Panc1 (cell line): Measurements from ENCODE around the gene MGAT4C. TPM values are rescaled to one million over a fixed set of nuclear protein-coding genes. Genes with fewer than 3 reads are reported as not detected.

Experiments
- ATAC-seq: fragments of 200-7000 bp; cut with Tn5 transposase; 2 replicates; pipeline ENCODE4 v1.9.1; 2020; ENCODE audit warnings: mild to moderate bottlenecking, moderate library complexity
- BruUV-seq: library from RNA; stranded (reverse); fragments of 400-500 nt; replicated peaks from 2 replicates; lab custom pipeline; 2021; lab: Mats Ljungman, UMichigan
- CTCF ChIA-PET: fragments of 300-600 bp; sonication (Branson Sonifier 250); formaldehyde crosslinking; loops from one replicate; lab custom pipeline; 2022; ENCODE audit warnings: antibody characterized with exemption; lab: Charles Lee
- POLR2A ChIA-PET: fragments of 300-600 bp; sonication (Branson Sonifier 250); formaldehyde crosslinking; loops from one replicate; lab custom pipeline; 2022; ENCODE audit warnings: antibody characterized with exemption; lab: Charles Lee
- DNase-seq: peaks from one replicate; pipeline ENCODE4 v3.0.0-alpha.2; 2010; ENCODE audit warnings: low read depth, low spot score
- H3K27ac ChIP-seq: 2 replicates; pipeline ENCODE4 v1.5.1; 2011; ENCODE audit warnings: mild to moderate bottlenecking, low read length, inconsistent platforms
- H3K27me3 ChIP-seq: fragments of 200-500 bp; sonication (Bioruptor generic); 2 replicates; pipeline ENCODE4 v1.6.0; 2014; ENCODE audit warnings: low read length, inconsistent platforms; ENCODE audit not compliant: control insufficient read depth, insufficient read depth
- H3K36me3 ChIP-seq: fragments of 200-500 bp; sonication (Bioruptor generic); 2 replicates; pipeline ENCODE4 v1.5.1; 2014; ENCODE audit warnings: inconsistent platforms, mild to moderate bottlenecking, low read length, moderate library complexity; ENCODE audit not compliant: control insufficient read depth, insufficient read depth
- H3K4me1 ChIP-seq: 2 replicates; pipeline ENCODE4 v1.5.1; 2011; ENCODE audit warnings: inconsistent platforms, mild to moderate bottlenecking, low read length, moderate library complexity; ENCODE audit not compliant: control insufficient read depth, insufficient read depth
- H3K4me3 ChIP-seq, 2 experiments: 2 replicates each; pipeline ENCODE4 v1.5.1; 2011 to 2012; ENCODE audit warnings: low read depth in 2 of 2, low read length in 2 of 2, mild to moderate bottlenecking in 2 of 2, inconsistent platforms in 1 of 2, moderate library complexity in 1 of 2
- H3K9me3 ChIP-seq: fragments of 200-500 bp; sonication (Bioruptor generic); 2 replicates; pipeline ENCODE4 v1.5.1; 2014; ENCODE audit warnings: low read depth, mild to moderate bottlenecking, inconsistent platforms, low read length, moderate library complexity; ENCODE audit not compliant: control insufficient read depth, insufficient read depth
- CTCF ChIP-seq: fragments of 450-650 bp; IDR thresholded peaks from 2 replicates; pipeline ENCODE4 v1.5.1; 2017; ENCODE audit warnings: mild to moderate bottlenecking
- POLR2AphosphoS5 ChIP-seq: IDR thresholded peaks from 2 replicates; pipeline ENCODE4 v1.6.1; 2012; ENCODE audit warnings: mild to moderate bottlenecking, low read depth, low read length, moderate library complexity
- REST ChIP-seq, 2 experiments: IDR thresholded peaks; 2 replicates each; pipeline ENCODE4 v1.6.1; 2011 to 2012; ENCODE audit warnings: low read depth in 2 of 2, control low read depth in 1 of 2, low read length in 1 of 2, mild to moderate bottlenecking in 1 of 2, moderate library complexity in 1 of 2; ENCODE audit not compliant: insufficient read depth in 1 of 2
- SIN3A ChIP-seq: IDR thresholded peaks from 2 replicates; pipeline ENCODE4 v1.6.1; 2012; ENCODE audit warnings: low read depth, mild to moderate bottlenecking, low read length, moderate library complexity, borderline replicate concordance; ENCODE audit not compliant: insufficient read depth
- TCF7L2 ChIP-seq: IDR thresholded peaks from 2 replicates; pipeline ENCODE4 v1.6.1; 2011; ENCODE audit warnings: mild to moderate bottlenecking, low read depth, low read length, inconsistent platforms
- in situ Hi-C: cut with HindIII; loops from 2 replicates; pipeline ENCODE4 v1.10.0; 2016; ENCODE audit warnings: low sequenced_read_pairs, low pct_unique_long_range_greater_than_20kb
- intact Hi-C: fragments of 100-400 bp; cut with micrococcal nuclease; formaldehyde crosslinking; loops from one replicate; pipeline ENCODE4 v1.10.0; 2022; ENCODE audit not compliant: unreplicated experiment
- total RNA-seq: library from RNA; stranded (reverse); gene quantifications from one replicate; pipeline ENCODE4 v1.2.1, GENCODE V29; 2021; ENCODE audit not compliant: unreplicated experiment

Gene MGAT4C
- total RNA-seq, 1 experiment from 2014 or later, result not detected

- Histone ChIP-seq H3K36me3 (no peaks in the 10 kb centered on the region; the same call in 1 of the 2 replicates), H3K27ac (no peak overlapping the region), H3K4me3 (no peak overlapping the region), H3K9me3 (no peaks in the 10 kb centered on the region; the same call in 1 of the 2 replicates), H3K27me3 (no peaks in the 10 kb centered on the region), H3K4me1 (no peaks in the 10 kb centered on the region)
- intact Hi-C loops, result no loop called here
- CTCF ChIA-PET, result no interaction called here
- in situ Hi-C loops, result no loop called here
- no TSS peak for BruUV-seq
- ATAC-seq, result no peak
- no peak for DNase-seq
- POLR2A ChIA-PET, result no interaction called here
- TF ChIP-seq POLR2AphosphoS5 (no peak), CTCF (no peak; the same call in 1 of the 2 replicates)
Observed at GRCh38 chr12:86186449-86186848, 69.7 kb downstream of the MGAT4C start.

- BruUV-seq, result no TSS peak
- Histone ChIP-seq H3K36me3 (no peaks in the 10 kb centered on the region; the same call in 1 of the 2 replicates), H3K27ac (no peak overlapping the region), H3K4me3 (no peak overlapping the region), H3K9me3 (no peaks in the 10 kb centered on the region), H3K4me1 (no peaks in the 10 kb centered on the region), H3K27me3 (no peaks in the 10 kb centered on the region)
- in situ Hi-C loops (no loop called here), intact Hi-C loops (no loop called here)
- CTCF ChIA-PET, result no interaction called here
- no peak for ATAC-seq
- no peak for DNase-seq
- POLR2A ChIA-PET, result no interaction called here
- TF ChIP-seq REST (IDR thresholded peaks at IDR 0.05; ENCODE audit: insufficient read depth in 1 of 2, low read depth in 2 of 2, low read length in 1 of 2), result no peak
- TF ChIP-seq POLR2AphosphoS5, result no peak
- no peak for TF ChIP-seq CTCF
- no peak for TF ChIP-seq TCF7L2
Observed at GRCh38 chr12:86179855-86180254, 76.3 kb downstream of the MGAT4C start.

- no peak for ATAC-seq
- no peak for TF ChIP-seq POLR2AphosphoS5
- TF ChIP-seq CTCF, result no peak
- TF ChIP-seq TCF7L2, result no peak
- no peak for TF ChIP-seq SIN3A
- TF ChIP-seq REST (IDR thresholded peaks at IDR 0.05; ENCODE audit: insufficient read depth in 1 of 2, low read depth in 2 of 2, low read length in 1 of 2), result no peak
Observed at GRCh38 chr12:86174188-86174587, 82.0 kb downstream of the MGAT4C start.

More at GRCh38 chr12:86174188-86174587, 82.0 kb downstream of the MGAT4C start:
- no peaks in the 10 kb centered on the region for H3K27me3 ChIP-seq
- no peaks in the 10 kb centered on the region for H3K4me1 ChIP-seq
- H3K9me3 ChIP-seq, result no peaks in the 10 kb centered on the region
- H3K36me3 ChIP-seq, result no peaks in the 10 kb centered on the region; the same call in 1 of the 2 replicates
- no TSS peak for BruUV-seq
- ChIA-PET CTCF (no interaction called here), POLR2A (no interaction called here)
- H3K27ac ChIP-seq, result no peak overlapping the region
- in situ Hi-C loops (no loop called here), intact Hi-C loops (no loop called here)
- DNase-seq, result no peak
- H3K4me3 ChIP-seq, result no peak overlapping the region
